GM18867 (cell line): ENCODE data around the gene RELN.

ENCODE experiments used
- ATAC-seq: cut with Tn5 transposase; IDR thresholded peaks from one replicate; pipeline ENCODE4 v1.9.1; 2021; ENCODE audit warnings: mild to moderate bottlenecking, moderate library complexity; ENCODE audit not compliant: unreplicated experiment

The RELN gene

GRCh38 chr7:103439661-103440060 is 549.8 kb downstream of the RELN start:
- ATAC-seq = no peak

DNA sequence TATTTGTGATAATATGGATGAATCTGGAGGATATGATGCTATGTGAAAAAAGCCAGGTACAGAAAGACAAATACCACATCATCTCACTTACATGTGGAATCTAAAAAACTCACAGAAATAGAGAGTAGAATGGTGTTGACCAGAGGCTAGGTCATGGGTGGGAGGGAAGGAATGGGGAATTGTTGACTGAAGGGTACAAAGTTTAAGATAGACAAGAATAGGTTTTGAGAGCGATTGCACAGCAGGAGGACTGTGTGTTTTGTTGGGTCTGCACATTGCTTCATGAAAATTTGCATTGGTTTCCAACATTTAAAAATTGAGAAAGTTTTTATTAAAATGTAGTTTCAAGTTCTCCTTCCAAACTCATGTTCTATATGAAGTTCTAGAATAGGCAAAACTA is 551.8 kb downstream of the RELN start:
- ATAC-seq = no peak

GRCh38 chr7:103432712-103433111 is 556.7 kb downstream of the RELN start:
- peak; percentile 62 for ATAC-seq

GRCh38 chr7:103425177-103425576 is 564.3 kb downstream of the RELN start:
- no peak for ATAC-seq

GRCh38 chr7:103423467-103424179 is 565.8 kb downstream of the RELN start:
- ATAC-seq = no peak
